ENCODE results near the gene SGF29. TPM values are rescaled to one million over a fixed set of nuclear protein-coding genes. Genes with fewer than 3 reads are reported as not detected.
"Not testable (repeated sequence)": the region's sequence is repeated elsewhere in the genome, so short reads cannot be mapped to it uniquely, and the experiment has no call there.

SGF29 gene
- polyA plus RNA-seq, 4 donors, result 21.5 to 24.0 (median 22.5) TPM

GRCh38 chr16:28591355-28591754 lies 37.6 kb downstream of the SGF29 start:
- DNase-seq (ENCODE audit: low read depth in 4 of 4, low spot score in 3 of 4), result no peak

- no peak for DNase-seq (ENCODE audit: low read depth in 4 of 4, low spot score in 3 of 4)
Observed at GRCh38 chr16:28592511-28592910, 38.8 kb downstream of the SGF29 start.

GRCh38 chr16:28592979-28593553 lies 39.3 kb downstream of the SGF29 start:
- no peak for DNase-seq (ENCODE audit: low read depth in 4 of 4, low spot score in 3 of 4)

GRCh38 chr16:28595451-28595850 lies 41.7 kb downstream of the SGF29 start:
- not testable (repeated sequence) for DNase-seq (ENCODE audit: low read depth in 4 of 4, low spot score in 3 of 4)

GRCh38 chr16:28596115-28596630 lies 42.5 kb downstream of the SGF29 start:
- DNase-seq (ENCODE audit: low read depth in 4 of 4, low spot score in 3 of 4), result no peak

GRCh38 chr16:28596840-28597691 lies 43.3 kb downstream of the SGF29 start, which contains the start of gene SULT1A2:
Gene SULT1A2 (minus strand): TSS chr16:28597050. CDS start chr16:28595930, 1,120 bp downstream.
- no peak for DNase-seq (ENCODE audit: low read depth in 4 of 4, low spot score in 3 of 4)

- DNase-seq (ENCODE audit: low read depth in 4 of 4, low spot score in 3 of 4), result no peak
Observed at GRCh38 chr16:28597692-28598261, 44.1 kb downstream of the SGF29 start.

GRCh38 chr16:28599377-28600285 lies 45.9 kb downstream of the SGF29 start:
- DNase-seq (ENCODE audit: low read depth in 4 of 4, low spot score in 3 of 4), result not testable (repeated sequence)

- DNase-seq (ENCODE audit: low read depth in 4 of 4, low spot score in 3 of 4), result not testable (repeated sequence)
Observed at GRCh38 chr16:28600965-28601364, 47.2 kb downstream of the SGF29 start.

- not testable (repeated sequence) for DNase-seq (ENCODE audit: low read depth in 4 of 4, low spot score in 3 of 4)
Observed at GRCh38 chr16:28601589-28601988, 47.9 kb downstream of the SGF29 start.

GRCh38 chr16:28602062-28602461 lies 48.3 kb downstream of the SGF29 start:
- not testable (repeated sequence) for DNase-seq (ENCODE audit: low read depth in 4 of 4, low spot score in 3 of 4)

GRCh38 chr16:28602529-28602928 lies 48.8 kb downstream of the SGF29 start:
- DNase-seq (ENCODE audit: low read depth in 4 of 4, low spot score in 3 of 4), result no peak

- DNase-seq (ENCODE audit: low read depth in 4 of 4, low spot score in 3 of 4), result no peak
Observed at GRCh38 chr16:28603381-28604185, 49.9 kb downstream of the SGF29 start.

GRCh38 chr16:28604186-28604565 lies 50.5 kb downstream of the SGF29 start:
- DNase-seq (ENCODE audit: low read depth in 4 of 4, low spot score in 3 of 4), result no peak

- no peak for DNase-seq (ENCODE audit: low read depth in 4 of 4, low spot score in 3 of 4)
Observed at GRCh38 chr16:28606291-28607115, 52.8 kb downstream of the SGF29 start.

GRCh38 chr16:28607116-28607623 lies 53.5 kb downstream of the SGF29 start:
- no peak for DNase-seq (ENCODE audit: low read depth in 4 of 4, low spot score in 3 of 4)

GRCh38 chr16:28607681-28608495 lies 54.2 kb downstream of the SGF29 start:
- not testable (repeated sequence) for DNase-seq (ENCODE audit: low read depth in 4 of 4, low spot score in 3 of 4)

- DNase-seq (ENCODE audit: low read depth in 4 of 4, low spot score in 3 of 4), result not testable (repeated sequence)
Observed at GRCh38 chr16:28608496-28608808, 54.7 kb downstream of the SGF29 start.
